Progenitor cell of endocrine pancreas (in vitro differentiated cells): Measurements from ENCODE around the gene CHAD. TPM values are rescaled to one million over a fixed set of nuclear protein-coding genes. Genes with fewer than 3 reads are reported as not detected.

ENCODE experiments used
- DNase-seq: peaks from one replicate; pipeline ENCODE4 v3.0.0; 2021; ENCODE audit warnings: low spot score; ENCODE audit not compliant: unreplicated experiment
- H3K27ac Mint-ChIP-seq: 2 replicates; pipeline ENCODE4 v1.8.0; 2021; ENCODE audit warnings: mild to moderate bottlenecking, moderate library complexity, mixed read lengths
- H3K27me3 Mint-ChIP-seq: 2 replicates; pipeline ENCODE4 v1.8.0; 2021; ENCODE audit warnings: mixed read lengths
- H3K36me3 Mint-ChIP-seq: 2 replicates; pipeline ENCODE4 v1.8.0; 2022; ENCODE audit warnings: mixed read lengths; ENCODE audit not compliant: insufficient read depth
- H3K4me1 Mint-ChIP-seq: 2 replicates; pipeline ENCODE4 v1.8.0; 2021; ENCODE audit warnings: low read depth, mixed read lengths
- H3K4me3 Mint-ChIP-seq: 2 replicates; pipeline ENCODE4 v1.8.0; 2021; ENCODE audit warnings: low read depth, mild to moderate bottlenecking, moderate library complexity, mixed read lengths
- H3K9me3 Mint-ChIP-seq: 2 replicates; pipeline ENCODE4 v1.8.0; 2021; ENCODE audit warnings: low read depth, mixed read lengths
- CTCF ChIP-seq: fragments of 200-600 bp; sonication (generic); IDR thresholded peaks from one replicate; pipeline ENCODE4 v1.5.0; 2021; ENCODE audit warnings: antibody characterized with exemption, mild to moderate bottlenecking; ENCODE audit not compliant: unreplicated experiment
- total RNA-seq: library from RNA; stranded (reverse); gene quantifications from 2 replicates; pipeline ENCODE4 v1.2.1, GENCODE V29; 2021

The CHAD gene
- total RNA-seq, 1 donor from 2014 or later = not detected

DNA sequence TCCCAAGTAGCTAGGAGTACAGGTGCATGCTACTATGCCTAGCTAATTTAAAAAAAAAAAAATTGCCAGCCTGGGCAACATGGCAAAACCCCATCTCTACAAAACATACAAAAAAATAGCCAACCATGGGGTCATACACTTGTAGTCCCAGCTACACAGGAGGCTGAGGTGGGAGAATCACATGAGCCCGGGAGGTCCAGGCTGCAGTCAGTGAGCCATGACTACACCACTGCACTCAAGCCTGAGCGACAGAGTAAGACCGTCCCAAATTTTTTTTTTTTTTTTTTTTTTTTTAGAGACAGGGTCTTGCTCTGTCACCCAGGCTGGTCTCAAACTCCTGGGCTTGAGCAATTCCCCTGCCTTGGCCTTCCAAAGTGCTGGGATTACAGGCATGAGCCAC lies 14.8 kb downstream of the CHAD start:
- no peak overlapping the region for H3K27ac Mint-ChIP-seq
- no peak for DNase-seq
- H3K4me1 Mint-ChIP-seq = peaks cover 6% of the 10 kb centered on the region
- no peaks in the 10 kb centered on the region for H3K9me3 Mint-ChIP-seq
- no peaks in the 10 kb centered on the region for H3K27me3 Mint-ChIP-seq
- no peak overlapping the region for H3K4me3 Mint-ChIP-seq
- TF ChIP-seq CTCF = no peak
- peaks cover 8% of the 10 kb centered on the region for H3K36me3 Mint-ChIP-seq

- no peaks in the 10 kb centered on the region for H3K27me3 Mint-ChIP-seq
- H3K27ac Mint-ChIP-seq = no peak overlapping the region
- H3K36me3 Mint-ChIP-seq = peaks cover 6% of the 10 kb centered on the region
- no peaks in the 10 kb centered on the region for H3K9me3 Mint-ChIP-seq
- no peak for DNase-seq
- no peak for TF ChIP-seq CTCF
- H3K4me1 Mint-ChIP-seq = peaks cover 6% of the 10 kb centered on the region
- no peak overlapping the region for H3K4me3 Mint-ChIP-seq
Observed at GRCh38 chr17:50452630-50453300, 15.9 kb downstream of the CHAD start.

- no peaks in the 10 kb centered on the region for H3K9me3 Mint-ChIP-seq
- no peak overlapping the region for H3K27ac Mint-ChIP-seq
- H3K4me1 Mint-ChIP-seq = peaks cover 6% of the 10 kb centered on the region
- H3K27me3 Mint-ChIP-seq = no peaks in the 10 kb centered on the region
- H3K36me3 Mint-ChIP-seq = peaks cover 6% of the 10 kb centered on the region
- TF ChIP-seq CTCF = no peak
- no peak overlapping the region for H3K4me3 Mint-ChIP-seq
- no peak for DNase-seq
Observed at GRCh38 chr17:50451943-50452629, 16.6 kb downstream of the CHAD start.

DNA sequence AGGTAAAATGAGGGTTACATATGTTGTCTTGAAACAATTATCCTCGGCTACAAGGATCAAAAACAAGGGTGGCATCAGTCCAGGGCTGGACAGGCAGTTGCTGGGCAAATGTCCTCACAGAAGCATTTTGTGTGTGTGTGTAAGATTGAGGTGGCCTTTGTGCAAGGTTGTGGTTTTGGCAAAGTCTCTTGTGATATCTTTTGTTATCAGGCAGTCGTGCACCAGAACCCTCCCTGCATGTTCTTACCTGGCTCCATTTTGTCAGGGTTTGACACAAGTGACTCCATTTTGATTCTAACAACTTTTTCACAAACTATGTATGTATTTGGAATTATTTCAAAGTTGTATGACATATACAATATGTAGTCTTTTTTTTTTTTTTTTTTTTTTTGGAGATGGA lies 20.0 kb downstream of the CHAD start:
- Mint-ChIP-seq H3K4me1 (peaks cover 13% of the 10 kb centered on the region), H3K27ac (no peak overlapping the region), H3K9me3 (no peaks in the 10 kb centered on the region), H3K36me3 (peaks cover 2% of the 10 kb centered on the region), H3K4me3 (no peak overlapping the region), H3K27me3 (no peaks in the 10 kb centered on the region)
- TF ChIP-seq CTCF = no peak
- DNase-seq = no peak

GRCh38 chr17:50447870-50448595 lies 20.6 kb downstream of the CHAD start:
- DNase-seq = no peak
- Mint-ChIP-seq H3K4me3 (no peak overlapping the region), H3K4me1 (peaks cover 19% of the 10 kb centered on the region), H3K27ac (no peak overlapping the region), H3K9me3 (no peaks in the 10 kb centered on the region), H3K27me3 (no peaks in the 10 kb centered on the region), H3K36me3 (peaks cover 2% of the 10 kb centered on the region)
- no peak for TF ChIP-seq CTCF
